ENCODE results near the gene TPRG1.
"Not testable (repeated sequence)": the region's sequence is repeated elsewhere in the genome, so short reads cannot be mapped to it uniquely, and the experiment has no call there.

Gene TPRG1

GRCh38 chr3:189316296-189317019 lies 144.7 kb downstream of the TPRG1 start:
- DNase-seq (ENCODE audit: low read depth), result no peak

DNA sequence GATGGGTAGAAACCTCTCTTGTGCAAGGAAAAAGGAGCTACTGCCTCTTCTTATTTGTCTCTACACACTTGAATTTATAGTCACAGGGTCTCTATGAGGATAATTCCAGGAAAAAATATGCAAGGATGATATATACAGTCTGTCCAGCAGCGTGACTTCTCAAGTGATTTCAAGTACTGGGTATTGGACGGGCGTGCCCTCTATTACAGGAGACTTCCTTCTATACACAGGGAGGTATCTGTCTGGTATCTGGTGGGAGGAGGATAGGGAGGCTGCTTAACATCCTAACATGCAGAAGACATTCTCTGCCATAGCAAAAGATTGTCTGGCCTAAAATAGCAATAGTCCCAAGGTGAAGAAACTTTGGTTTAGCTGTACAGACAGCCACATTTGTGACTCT lies 146.1 kb downstream of the TPRG1 start:
- no peak for DNase-seq (ENCODE audit: low read depth)

DNA sequence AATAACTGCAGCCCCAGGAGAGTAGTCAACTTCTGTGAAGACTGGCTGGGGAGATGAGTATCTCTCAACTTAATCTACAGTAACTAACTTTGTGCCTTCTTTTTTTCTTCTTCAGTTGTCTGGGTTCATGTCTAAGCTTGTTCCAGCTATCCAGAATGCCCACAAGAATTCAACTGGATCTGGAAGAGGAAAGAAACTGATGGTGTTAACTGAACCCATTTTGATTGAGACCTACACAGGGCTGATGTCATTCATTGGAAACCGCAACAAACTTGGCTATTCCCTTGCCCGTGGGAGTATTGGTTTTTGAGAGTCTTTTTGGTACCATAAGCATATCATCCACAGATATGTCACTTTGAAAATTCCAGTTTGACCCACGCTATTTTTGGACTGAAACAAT lies 148.7 kb downstream of the TPRG1 start:
- DNase-seq (ENCODE audit: low read depth), result no peak

GRCh38 chr3:189322339-189322738 lies 150.6 kb downstream of the TPRG1 start:
- DNase-seq (ENCODE audit: low read depth), result no peak

GRCh38 chr3:189324538-189325138 lies 152.9 kb downstream of the TPRG1 start:
- peak; percentile 47 for DNase-seq (ENCODE audit: low read depth)

DNA sequence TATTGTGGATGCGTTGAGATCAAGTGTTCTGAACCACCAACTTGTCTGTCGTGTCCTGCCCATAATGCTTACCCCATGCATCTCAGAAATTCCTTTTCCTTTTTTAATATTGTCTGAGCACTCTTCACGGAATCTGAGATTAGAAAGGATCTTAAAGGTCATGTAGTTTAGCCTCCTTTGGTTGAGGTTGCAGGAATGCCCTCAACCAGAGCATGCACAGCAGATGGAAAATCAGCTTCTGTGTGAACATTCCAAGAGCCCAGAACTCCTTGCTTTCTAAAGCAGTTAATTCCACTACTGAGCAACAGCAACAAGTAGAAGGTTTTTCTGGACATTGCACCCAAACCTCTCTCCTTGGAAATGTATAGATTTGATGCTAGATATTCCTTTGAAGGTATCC lies 153.7 kb downstream of the TPRG1 start:
- no peak for DNase-seq (ENCODE audit: low read depth)

- DNase-seq (ENCODE audit: low read depth), result not testable (repeated sequence)
Observed at GRCh38 chr3:189329630-189330029, 157.9 kb downstream of the TPRG1 start.

DNA sequence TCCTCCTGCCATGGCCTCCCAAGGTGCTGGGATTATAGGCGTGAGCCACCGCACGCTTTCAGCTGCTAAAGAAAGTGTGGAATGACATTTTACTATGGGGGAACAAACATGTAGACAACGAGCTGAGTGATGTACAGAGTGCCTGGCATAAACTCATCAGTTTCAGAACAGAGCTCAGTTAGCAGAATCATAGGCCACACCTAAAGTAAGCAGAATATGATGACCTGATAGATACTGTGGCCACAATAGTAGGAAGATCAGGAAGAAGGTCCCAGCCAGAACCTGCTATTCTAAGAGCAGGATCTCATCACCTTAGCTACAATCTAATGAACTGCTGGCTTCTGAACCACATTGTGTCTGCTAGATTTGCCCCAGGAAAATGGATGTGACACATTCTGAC lies 158.3 kb downstream of the TPRG1 start:
- DNase-seq (ENCODE audit: low read depth), result no peak

GRCh38 chr3:189331002-189331418 lies 159.2 kb downstream of the TPRG1 start:
- no peak for DNase-seq (ENCODE audit: low read depth)

DNA sequence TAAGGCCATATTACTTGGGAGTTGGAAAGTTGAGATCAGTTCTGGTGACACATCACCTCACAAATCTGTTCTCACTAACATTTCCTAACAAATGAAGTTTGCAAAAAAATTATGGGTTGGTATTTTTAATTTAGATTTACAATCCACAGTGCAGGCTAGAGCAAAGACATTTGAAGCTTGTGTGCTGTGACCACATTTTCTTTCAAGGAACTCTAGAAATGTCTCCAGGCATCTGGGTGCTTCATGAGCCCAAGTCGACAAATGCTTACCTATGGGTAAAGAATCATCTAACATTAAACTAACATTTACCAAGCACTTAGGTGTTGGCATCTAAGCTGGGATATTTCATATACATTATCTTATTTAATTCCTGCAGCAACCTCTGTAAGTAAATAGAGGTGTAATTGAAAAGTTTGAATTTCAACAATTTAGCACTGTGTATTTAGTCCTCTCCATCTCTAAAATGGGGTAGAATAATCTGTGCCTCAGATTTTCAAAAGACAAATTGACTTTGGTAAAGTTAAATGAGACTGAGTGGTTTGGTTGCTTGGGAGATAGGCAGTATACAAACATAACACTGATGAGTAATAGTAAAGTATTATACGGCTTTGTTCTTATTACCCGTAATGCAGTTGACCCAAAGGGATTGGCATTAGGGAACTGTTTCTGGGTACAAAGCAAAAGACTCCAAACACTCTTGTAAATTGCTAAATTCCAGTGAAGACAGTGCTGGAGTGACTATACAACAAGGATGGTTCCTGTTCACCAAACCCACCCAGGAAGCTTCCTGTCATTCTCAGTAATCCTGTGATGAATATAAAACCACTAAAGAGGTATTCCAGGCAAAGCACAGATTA lies 162.5 kb downstream of the TPRG1 start:
- DNase-seq (ENCODE audit: low read depth), result no peak

DNA sequence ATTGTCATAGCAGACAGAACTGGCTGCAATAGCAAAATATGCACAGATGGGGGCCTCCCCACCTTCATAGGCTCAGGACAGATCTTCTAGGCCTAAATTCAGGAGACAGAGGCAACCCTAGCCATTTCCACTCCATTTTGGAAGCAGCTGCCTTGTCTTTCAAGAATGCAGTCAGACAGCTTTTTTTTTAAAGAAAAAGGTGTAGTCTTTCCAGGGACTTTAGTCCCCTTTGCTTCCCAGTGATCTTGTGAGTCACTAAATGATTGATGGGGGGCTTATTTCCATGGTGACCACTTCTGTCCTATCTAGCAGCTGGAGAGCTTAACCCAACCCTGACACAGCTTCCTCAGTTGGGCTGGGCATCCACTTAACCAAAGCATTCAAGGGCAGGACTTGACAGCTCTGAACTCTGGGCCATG lies 165.9 kb downstream of the TPRG1 start:
- no peak for DNase-seq (ENCODE audit: low read depth)

- no peak for DNase-seq (ENCODE audit: low read depth)
Observed at GRCh38 chr3:189338366-189338765, 166.6 kb downstream of the TPRG1 start.

DNA sequence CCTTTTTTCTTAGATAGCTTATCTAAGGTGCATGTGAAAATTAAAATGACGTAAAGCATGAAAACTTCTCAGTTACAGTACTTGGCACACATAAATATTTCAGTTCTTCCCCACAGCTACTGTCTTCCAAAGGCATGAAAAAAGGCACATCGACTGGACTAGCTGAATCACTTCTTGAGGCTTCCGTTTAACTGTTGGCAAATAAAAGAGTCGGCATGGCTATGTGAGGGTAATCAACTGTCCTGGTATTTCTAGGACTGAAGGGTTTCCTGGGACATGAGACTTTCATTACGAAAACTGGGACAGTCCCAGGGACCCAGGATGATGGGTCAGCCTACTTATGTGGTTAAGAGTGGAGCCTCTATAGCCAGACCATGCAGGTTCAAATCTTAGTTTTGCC lies 168.2 kb downstream of the TPRG1 start:
- DNase-seq (ENCODE audit: low read depth), result no peak

DNA sequence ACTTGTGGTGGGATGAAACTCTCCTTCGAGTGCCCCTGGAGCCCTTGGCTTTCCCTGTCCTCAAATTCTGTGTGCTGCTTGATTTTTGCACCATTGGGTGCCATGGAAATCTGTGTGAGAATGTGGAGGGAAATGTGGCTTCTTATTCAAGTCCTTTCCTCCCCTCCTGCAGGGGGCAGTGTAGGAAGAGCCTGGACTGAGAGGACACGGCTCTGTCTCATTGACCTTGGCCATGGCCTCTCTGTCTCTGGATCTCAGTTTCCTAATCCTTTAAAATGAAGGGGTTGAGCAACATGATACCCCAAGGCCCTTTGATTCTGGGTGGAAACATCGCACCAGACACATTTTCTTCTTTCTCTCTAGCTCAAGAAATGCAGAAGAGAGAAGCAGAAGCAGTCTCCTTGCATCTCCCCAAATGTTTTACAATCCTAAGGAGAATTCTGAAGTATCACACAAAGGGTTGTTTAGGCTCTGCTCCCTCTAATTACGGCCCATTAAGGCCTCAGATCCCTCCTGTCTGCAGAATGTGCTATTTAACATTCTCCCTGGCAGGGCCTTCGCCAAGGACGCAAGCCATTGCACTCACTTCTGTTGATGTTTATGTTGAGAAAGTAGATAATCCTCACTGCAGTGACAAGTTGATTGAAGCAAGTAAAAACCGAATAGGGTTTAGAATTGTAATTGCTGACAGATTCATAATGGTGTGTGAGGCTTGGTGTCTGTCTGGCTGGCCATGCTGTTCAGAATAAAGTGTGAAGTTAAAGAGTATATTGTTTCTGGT lies 169.1 kb downstream of the TPRG1 start:
- no peak for DNase-seq (ENCODE audit: low read depth)

GRCh38 chr3:189342811-189343210 lies 171.0 kb downstream of the TPRG1 start:
- no peak for DNase-seq (ENCODE audit: low read depth)

DNA sequence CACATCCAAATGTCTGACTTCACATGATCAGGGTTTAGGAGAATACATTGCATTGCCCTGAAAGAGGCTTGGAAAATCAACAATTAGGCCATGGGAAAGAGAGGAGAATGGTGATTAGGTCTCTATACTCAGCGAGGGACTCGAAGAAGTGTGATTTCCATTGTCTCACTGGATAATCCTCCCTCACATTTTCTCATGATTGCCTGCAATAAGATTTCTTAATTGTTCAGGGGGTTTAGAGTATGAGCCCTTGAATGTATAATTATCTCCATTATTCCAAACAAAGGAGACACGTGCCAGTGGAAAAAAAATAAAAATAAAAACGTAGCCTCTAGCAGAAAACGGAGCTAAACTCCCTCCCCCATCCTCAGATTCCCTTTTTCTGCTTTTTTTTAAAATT lies 173.2 kb downstream of the TPRG1 start:
- no peak for DNase-seq (ENCODE audit: low read depth)

GRCh38 chr3:189349772-189350171 lies 178.0 kb downstream of the TPRG1 start:
- DNase-seq (ENCODE audit: low read depth), result no peak

DNA sequence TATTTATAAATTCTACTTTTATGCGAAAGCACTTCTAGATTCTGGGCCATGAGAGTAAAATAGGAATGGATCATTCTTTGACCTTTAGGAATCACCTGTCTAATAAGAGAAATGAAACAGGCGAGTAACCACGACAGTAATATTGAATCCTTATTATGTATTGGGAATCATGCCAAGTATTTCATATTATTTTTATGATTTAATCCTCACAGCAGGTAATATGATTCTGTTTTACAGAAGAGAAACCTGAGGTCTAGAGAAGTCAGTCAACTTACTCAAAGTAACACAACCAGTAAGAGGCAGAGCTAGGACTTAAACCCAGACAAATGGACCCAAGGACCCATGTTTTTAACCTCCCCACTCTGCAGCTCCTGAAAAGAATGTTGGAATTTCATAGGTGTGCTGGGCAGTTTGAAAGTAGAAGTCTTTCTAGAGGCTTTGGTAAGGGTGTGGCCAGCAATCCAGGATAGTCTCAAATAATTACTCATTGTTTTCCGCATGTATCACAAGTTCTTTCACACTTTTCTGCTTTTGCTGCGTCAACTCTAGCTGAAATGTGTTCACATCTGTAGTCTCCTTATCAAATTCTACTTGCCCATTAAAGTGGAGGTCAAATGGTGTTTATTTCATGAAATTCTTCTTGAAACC lies 181.7 kb downstream of the TPRG1 start:
- no peak for DNase-seq (ENCODE audit: low read depth)

DNA sequence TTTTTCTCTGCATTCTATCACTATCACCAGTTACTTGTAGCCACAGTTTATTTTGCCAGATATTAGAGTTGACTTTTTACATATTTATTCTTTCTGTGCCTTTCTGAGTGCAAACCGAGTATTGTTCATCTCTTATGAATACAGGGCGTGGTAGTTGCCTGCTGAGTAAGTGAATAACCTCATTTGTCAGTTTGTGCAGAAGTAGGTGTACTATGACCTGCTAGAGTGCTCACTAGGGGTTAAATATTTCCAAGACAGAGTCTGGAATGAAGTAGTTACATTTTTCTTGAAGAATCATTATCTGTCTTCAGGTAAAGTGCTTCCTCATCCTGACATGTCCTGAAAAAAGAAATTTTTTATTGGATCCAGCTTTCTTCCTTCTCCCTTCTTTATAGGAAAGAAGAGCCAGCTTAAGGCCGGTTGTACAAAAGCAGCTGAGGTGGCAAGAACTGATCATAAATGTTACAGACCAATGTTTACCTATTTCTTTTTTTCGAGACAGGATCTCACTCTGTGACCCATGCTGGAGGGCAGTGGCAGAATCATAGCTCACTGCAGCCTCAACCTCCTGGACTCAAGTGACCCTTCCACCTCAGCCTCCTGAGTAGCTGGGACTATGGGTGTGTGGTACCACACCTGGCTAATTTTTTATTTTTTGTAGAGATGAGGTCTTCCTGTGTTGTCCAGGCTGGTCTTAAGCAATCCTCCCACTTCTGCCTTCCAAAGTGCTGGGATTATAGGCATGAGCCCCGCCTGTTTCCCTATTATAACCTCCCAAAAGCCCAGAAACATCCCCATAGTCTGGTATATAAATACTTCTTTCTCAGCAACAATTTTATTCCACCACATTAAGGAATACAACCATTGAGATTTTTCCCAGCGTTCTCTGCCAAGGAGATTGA lies 182.5 kb downstream of the TPRG1 start:
- no peak for DNase-seq (ENCODE audit: low read depth)

DNA sequence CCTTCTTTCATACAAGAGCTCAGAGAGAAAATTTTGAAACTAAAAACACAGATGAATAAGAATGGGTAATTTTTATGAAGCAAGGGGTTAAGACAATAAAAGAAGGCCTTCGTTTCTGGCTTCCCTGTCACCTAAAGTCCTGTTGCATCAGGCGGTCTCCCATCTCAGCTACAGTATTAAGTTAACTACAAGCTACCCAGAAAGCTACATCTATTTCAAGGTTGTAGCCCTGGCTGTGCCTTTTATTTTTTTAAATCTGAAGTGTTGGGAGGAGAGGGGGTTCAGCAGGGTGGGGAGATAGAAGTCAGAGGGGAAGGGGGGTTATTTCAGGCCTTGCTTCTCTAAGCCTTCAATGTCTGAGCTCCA lies 183.3 kb downstream of the TPRG1 start:
- DNase-seq (ENCODE audit: low read depth), result no peak

Measured in fibroblast of gingiva (primary cell).